NCI-H774 (cell line): Measurements from ENCODE around the gene CELF1.

Experiments used
- DNase-seq: peaks from one replicate; lab custom pipeline; 2025; lab: John Stamatoyannopoulos, UW

Gene CELF1

GRCh38 chr11:47509077-47509536 is 43.8 kb downstream of the CELF1 start:
- no peak for DNase-seq

- DNase-seq: no peak
Observed at GRCh38 chr11:47508240-47508957, 44.5 kb downstream of the CELF1 start.

DNA sequence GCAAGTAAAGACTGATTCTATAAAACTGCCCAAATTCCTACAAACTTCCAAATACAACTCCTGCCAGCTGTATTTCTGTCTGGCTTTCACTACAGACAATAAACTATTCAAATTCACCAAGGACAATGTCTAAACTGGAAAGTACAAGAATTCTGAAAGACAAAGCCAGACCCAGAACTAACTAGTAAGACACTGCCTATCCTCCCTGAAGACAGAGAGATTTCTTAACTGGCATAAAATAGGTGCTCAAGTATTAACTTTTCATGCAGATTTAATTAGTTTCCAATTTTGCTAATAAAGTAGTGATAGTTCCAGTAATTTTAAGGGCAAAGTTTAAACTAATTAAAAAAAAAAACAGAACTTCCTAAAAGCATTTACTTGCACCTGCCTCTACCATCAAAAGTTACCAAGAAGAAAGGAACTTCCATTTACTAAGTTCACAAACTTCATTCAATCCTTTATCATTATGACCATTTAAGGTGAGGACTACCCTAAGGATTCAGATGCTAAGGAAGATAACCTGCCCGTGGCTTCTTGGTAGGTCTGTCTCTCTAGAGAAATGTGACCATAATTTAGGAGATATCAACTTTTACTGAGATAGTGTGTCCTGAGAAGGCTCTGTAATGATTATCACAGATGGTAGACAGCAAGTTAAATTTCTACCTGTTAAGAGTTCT is 45.2 kb downstream of the CELF1 start:
- DNase-seq: no peak

DNA sequence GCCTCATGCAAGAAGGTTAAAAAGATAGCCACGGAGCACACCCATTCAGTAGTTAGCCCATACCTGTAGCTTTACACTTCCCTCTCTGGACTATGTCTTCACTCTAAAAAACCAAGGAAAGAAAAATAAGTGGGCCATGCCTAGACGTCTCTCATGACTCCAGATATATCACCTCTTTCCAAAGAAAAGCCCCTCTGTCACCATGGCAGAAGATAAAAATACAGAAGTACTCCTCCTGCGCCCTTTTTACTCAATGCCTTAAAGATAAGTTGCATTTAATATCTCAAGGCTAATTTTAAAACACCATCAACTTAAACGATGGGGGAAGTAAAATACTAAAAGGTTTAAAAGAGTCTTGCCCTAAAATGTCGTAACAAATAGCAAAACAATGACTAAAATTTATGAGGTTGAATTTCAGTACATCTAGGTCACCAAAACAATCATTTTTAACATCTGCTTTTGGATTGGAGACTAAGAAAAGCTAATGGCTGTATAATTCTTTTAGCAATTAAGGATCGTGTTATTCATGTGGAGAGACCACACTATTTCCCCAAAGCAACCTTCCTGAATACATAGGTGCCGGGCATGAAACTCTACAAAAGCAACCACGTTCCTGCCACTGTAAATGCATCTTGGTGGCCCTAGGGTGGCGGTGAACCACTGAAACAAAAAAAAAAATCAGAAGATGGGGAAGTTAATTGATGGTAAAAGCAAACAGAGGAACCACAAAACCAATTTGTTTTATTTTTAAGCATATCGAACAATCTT is 46.0 kb downstream of the CELF1 start:
- no peak for DNase-seq

- no peak for DNase-seq
Observed at GRCh38 chr11:47506373-47506772, 46.6 kb downstream of the CELF1 start.

GRCh38 chr11:47504910-47505309 is 48.0 kb downstream of the CELF1 start:
- no peak for DNase-seq

DNA sequence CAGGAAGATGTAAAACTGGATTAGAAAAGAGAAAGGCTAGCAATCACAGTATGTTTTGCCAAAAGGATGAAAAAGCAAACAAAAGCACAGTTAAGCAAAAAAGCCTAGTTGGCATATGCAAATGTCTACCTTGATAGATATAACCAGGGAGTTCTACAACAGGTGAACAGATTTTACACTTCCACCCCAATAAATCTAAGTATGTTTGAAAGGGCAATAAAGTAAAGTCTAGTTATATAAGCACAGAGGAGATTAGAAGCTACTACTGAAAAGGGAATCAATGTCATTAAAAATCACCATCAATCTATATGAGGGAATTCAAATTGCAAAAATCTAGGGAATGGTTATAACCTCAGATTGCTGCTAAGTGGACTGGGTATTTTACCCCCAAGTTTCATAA is 49.7 kb downstream of the CELF1 start:
- DNase-seq: no peak

DNA sequence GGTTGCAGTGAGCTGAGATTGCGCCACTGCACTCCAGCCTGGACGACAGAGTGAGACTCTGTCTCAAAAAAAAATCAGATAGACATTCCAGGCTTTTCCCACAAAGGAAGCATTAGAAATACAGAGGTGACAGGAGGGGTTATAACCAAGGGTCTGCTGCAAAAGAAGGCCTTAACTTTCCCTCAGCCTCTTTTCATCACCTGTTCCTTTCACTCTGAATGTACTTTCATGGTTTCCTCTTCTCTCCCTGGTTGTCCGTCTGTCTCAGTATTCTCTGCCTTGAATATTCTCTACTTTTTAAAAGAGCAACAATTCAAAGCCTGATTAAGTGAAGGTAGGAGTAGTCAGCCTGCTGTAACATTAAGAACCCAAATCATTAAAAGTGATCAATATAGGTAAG is 50.2 kb downstream of the CELF1 start:
- no peak for DNase-seq

- DNase-seq: no peak
Observed at GRCh38 chr11:47501101-47501500, 51.8 kb downstream of the CELF1 start.

- DNase-seq: no peak
Observed at GRCh38 chr11:47500121-47500520, 52.8 kb downstream of the CELF1 start.

DNA sequence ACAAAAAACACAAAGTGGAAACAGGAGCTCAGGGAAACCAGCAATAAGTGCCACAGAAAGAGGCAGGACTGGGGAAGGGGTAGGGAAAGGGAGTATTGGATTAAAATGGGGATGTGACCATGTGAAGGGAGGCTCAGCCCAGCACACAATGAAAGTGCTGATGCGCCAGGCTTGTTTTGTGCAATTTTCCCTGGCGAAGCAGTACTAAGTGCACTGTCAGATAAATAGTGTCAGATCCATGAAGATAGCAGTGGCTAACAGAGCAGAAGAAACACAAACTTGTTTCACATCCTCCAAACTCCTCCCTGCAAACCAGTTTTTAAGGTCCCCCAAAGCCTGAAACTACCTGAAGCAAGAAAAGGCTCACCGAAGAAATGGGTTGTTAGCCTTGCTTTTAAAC is 53.3 kb downstream of the CELF1 start:
- DNase-seq: no peak

DNA sequence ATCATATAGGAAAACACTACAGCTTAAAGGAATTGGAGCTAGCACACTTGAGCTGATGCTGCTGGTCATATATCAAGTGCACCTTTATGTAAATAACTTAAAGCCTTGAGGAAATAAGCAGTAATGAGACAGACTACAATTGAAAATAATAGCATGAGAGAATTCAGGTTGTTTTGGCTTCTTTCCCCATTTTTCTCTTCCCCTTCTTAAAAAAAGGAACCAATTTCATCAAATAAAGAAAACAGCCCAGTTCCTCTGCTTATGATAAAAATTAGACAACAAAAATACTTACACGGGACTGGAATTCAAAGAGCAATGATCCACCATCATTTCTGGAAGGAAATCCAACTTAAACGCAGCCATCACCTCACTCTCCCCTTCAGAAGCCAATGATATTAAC is 53.8 kb downstream of the CELF1 start:
- no peak for DNase-seq

DNA sequence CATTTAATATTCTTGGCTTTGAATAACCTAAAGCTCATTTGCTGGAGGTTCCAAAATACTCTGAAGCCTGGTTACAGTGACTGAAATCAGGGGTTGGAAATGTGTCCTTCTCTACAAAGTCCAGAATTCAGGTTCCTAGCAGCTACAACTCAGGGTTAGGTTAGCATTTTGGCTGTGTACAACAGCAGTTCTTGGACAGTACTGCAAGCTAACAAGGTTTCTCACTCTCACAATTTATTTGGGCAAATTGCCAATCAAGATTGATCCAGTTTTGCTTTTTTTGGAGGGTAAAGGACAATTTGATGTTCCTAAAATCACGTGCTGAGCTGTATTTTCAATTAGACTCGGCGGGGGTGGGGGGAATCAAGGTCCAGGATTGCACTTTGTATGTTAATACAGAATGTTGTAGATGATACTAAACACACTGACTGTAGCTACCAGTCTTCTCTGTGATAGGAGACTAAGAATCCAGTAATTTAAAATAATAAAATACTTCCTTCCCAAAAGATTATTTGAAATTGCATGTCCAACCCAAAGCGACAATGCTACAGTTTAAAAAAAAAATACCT is 54.3 kb downstream of the CELF1 start:
- no peak for DNase-seq

DNA sequence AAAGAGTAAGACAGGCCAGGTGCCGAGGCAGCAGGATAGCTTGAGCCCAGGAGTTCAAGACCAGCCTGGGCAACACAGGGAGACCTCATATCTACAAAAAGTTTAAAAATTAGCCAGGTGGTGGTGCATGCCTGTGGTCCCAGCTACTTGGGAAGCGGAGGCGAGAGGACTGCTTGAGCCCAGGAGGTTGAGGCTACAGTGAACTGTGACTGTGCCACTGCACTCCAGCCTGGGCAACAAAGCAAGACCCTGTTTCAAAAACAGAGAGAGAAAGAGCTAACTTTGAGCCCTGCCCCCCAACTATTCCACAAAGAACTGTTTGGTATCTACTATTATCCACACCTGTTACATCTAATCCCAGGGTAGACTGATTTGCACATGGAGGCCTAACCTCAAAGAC is 54.8 kb downstream of the CELF1 start:
- DNase-seq: no peak

DNA sequence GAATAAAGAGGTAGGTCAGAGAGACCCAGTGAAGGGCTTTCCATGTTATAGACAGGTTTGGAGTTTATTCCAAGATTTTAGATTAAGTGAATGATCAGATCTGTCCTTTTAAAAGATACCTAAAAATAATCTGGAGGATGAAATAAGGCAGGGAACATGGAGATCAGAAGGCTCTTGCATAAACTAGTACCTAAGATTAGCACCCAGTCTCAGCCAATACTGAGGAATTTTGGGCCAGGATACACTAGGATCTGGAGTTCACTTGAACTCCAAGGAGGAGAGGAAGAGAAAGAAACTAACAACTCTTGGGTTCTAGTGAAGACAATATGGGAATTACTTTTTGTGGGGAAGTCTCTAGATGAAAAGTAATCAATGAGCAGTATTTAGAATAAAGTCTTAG is 56.1 kb downstream of the CELF1 start:
- no peak for DNase-seq

DNA sequence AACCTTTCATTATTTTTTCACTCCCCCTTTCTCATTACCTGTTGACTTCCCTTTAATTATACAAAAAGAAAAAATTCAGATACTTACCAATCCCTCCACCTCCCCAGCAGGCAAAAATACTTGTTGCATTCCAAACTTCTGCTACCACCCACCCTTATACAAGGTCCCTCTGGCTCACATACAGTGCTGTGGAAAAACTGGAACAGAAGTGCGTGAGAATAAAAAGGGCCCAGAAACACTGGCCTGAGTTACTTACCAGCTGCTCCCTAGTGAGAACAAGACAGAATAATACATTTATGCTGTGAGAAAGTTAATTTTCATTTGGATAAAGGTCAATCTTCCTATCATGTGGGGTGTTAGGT is 57.1 kb downstream of the CELF1 start:
- DNase-seq: no peak

- no peak for DNase-seq
Observed at GRCh38 chr11:47495011-47495855, 57.7 kb downstream of the CELF1 start.

DNA sequence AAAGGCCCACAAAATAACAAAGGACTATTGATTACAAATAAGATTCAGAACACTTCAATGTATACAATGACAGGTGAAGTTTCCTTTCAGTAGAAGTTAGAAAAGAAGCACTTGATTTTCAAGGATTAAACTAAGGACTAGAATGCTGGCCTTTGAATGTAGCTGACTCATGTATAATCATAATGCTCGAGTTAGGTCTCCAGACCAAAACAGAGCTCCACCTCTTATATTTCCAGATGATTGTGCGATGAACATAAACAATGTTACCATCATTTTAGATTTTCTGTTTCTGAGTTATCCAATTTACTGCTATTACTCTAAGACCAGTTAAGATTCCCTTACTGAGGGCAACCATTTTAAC is 63.6 kb downstream of the CELF1 start:
- DNase-seq: no peak

DNA sequence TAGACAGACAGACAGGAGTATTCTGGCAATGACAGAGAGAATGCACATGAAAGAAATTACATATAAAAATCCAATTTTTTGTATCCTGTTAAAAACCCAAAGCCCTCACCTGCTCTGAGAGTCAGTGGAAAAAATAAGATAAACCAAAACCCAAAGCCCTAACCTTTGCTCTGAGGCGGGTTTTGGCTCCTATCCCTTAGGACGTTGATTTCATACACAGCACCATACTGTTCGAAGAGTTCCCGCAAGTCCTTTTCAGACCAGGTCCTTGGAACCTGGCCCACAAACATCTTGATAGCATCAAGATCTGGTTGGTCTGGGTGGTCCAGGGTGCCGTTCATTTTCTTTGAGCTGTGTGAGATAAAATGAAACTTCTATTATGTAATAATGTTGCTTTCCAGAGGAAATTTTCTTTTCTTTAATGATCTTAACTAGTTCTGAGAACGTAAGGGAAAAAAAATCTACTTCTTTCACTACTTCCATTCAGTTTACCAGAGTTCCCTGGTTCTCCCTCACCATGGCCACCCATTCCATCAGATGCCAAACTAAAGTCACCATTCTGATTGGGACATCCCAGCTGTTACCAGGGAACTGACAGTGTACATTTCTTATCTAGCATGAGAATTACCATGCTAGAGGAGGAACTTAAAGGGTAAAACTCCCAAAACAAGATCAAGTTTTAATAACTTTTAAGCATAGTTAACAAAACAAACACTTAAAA is 64.1 kb downstream of the CELF1 start:
- no peak for DNase-seq

- no peak for DNase-seq
Observed at GRCh38 chr11:47488111-47488510, 64.8 kb downstream of the CELF1 start.

- DNase-seq: no peak
Observed at GRCh38 chr11:47487421-47487820, 65.5 kb downstream of the CELF1 start.
